ENCODE results near the gene CLPTM1L.
"Not testable (repeated sequence)": the region's sequence is repeated elsewhere in the genome, so short reads cannot be mapped to it uniquely, and the experiment has no call there.

The CLPTM1L gene

GRCh38 chr5:1338506-1339070 lies 6.3 kb downstream of the CLPTM1L start:
- no peak for DNase-seq

- DNase-seq: no peak
Observed at GRCh38 chr5:1338196-1338490, 6.8 kb downstream of the CLPTM1L start.

- no peak for DNase-seq
Observed at GRCh38 chr5:1337489-1338195, 7.3 kb downstream of the CLPTM1L start.

DNA sequence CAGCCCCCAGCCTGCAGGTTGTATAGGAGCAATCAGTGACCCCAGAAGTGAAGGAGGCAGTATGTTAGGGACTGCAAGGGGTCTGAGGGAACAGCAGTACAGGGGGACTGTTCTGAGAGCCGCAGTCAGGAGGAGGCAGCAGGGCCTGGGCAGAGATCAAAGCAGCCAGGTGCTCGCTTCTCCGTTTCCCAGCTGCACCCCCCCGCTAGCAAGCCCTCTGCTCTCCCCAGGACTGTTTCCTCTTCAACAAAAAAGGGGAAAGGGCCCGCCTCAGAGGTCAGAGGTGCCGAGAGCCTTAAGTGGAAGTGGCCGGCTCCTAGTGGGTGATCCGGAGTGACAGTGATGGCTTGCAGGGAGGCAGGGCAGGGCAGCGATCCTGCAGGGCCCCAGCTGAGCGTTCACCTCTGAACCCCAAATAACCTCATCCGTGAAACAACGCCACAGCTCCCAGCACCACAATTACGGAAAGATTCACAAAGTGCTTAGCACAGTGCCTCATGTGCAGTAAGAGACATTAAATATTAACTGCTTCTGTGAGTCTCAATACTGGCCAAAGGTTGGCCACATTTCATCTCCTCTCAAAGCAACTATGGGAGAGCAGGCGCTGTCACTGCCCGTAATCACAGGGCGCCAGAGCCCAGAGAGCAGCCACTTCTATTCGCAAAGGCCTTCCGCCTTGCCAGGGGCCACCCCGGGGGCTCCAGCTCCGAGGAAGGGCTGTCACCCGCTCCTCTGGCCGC lies 8.0 kb downstream of the CLPTM1L start:
- DNase-seq: no peak

DNA sequence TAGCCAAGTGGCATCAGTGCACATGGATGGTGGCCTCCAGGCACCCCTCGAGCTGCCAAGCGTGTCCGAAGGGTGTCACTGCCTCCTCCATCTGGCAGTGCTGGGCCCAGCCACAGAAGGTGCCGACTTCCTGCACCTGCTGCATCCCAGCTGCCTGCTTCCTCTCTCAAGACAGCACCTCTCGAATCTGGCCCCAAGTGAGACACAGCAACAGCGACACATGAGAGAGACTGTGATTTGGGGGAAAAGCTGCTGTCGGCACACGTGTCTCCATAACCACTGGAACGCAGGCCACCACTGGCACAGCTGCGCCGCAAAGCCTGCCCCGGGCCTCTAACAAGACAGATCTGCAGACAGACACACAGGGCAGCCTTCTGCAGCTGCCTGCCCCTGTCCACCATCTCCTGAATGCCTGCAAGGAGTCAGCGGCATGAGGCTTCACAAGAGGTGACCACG lies 8.8 kb downstream of the CLPTM1L start:
- DNase-seq: no peak

DNA sequence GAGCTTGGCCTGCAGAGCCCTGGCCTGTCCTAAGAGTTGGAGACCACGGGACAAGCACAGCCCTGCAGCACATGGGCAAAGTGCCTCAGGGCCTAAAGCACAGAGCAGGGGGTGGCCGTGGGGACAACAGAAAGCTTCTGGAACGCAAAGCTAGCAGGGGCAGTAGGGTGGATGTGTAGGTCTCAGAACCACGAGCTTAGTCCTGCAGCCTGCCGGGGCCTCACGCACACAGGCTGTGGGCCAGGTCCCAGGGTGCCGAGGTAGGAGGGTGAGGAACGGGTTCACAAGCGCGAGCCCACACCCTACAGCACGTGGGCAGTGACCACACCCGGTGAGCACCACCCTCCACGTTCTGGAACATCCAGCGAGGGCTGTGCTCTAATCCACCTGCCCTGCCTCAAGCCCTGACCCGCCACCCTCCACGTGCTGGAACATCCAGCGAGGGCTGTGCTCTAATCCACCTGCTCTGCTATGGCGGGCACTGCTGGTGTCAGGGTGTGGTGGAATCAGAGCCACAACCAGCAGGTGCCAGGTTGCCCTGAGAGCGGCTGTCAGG lies 9.3 kb downstream of the CLPTM1L start:
- DNase-seq: no peak

DNA sequence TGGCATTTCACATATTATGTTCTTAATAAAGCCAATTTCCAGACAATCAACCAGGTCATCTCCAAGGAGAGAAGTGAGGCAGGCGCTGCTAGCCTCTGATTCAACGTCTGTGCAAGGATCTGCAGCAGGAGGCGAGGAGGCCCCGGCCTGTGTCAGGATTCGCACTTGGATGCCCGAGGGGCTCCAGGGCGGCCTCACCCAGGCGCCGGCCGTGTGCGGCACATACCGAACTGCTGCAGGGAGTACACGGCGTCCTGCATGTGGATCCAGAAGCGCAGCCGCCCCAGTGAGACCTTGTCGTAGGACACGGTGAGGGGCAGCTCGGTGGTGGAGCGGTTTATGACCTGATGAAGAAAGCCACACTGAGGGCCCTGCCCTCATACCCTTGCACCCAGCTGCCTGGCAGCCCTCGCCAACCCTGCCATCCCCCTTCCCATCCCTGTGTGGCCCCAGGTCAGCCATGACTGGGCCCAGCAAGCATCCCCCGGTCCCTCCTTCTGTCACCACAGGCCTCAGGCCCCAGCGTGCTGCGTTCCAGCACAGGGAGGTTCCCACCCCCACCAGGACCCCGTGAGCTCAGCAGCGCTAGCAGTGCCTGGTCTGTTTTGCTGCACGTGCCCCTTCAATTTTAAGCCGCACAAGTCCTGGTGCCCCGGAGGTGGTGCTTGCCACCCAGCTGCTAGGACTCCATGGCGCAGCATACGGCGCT lies 9.9 kb downstream of the CLPTM1L start:
- no peak for DNase-seq

- DNase-seq: no peak
Observed at GRCh38 chr5:1333986-1334385, 10.9 kb downstream of the CLPTM1L start.

DNA sequence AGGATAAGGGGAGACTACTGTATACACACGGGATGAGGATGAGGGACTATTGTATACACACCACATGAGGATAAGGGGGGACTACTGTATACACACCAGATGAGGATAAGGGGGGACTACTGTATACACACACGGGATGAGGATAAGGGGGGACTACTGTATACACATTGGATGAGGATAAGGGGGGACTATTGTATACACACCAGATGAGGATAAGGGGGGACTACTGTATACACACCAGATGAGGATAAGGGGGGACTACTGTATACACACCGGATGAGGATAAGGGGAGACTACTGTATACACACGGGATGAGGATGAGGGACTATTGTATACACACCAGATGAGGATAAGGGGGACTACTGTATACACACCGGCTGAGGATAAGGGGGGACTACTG lies 11.6 kb downstream of the CLPTM1L start:
- not testable (repeated sequence) for DNase-seq

DNA sequence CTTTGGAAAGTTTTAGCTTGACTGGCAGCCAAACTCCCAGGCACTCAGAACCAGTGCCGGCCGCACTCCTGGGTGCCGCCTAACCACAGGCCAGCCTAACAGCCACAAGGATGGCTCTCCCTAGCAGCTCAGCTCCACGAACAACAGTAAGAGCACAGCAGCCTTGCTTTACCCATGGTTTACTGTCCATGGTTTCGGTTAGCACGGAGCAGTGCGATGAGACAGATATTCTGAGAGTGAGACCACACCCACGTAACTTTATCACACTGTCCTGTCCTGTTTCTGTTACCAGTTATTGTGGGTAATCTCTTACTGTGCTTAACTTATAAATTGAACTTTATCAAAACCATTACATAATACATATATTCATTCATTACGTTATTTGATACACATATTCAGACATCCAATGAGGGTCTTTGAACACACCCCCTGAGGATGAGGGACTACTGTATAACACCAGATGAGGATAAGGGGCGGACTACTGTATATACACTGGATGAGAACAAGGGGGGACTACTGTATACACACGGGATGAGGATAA lies 12.4 kb downstream of the CLPTM1L start:
- DNase-seq: no peak

- no peak for DNase-seq
Observed at GRCh38 chr5:1331861-1332405, 13.0 kb downstream of the CLPTM1L start.

DNA sequence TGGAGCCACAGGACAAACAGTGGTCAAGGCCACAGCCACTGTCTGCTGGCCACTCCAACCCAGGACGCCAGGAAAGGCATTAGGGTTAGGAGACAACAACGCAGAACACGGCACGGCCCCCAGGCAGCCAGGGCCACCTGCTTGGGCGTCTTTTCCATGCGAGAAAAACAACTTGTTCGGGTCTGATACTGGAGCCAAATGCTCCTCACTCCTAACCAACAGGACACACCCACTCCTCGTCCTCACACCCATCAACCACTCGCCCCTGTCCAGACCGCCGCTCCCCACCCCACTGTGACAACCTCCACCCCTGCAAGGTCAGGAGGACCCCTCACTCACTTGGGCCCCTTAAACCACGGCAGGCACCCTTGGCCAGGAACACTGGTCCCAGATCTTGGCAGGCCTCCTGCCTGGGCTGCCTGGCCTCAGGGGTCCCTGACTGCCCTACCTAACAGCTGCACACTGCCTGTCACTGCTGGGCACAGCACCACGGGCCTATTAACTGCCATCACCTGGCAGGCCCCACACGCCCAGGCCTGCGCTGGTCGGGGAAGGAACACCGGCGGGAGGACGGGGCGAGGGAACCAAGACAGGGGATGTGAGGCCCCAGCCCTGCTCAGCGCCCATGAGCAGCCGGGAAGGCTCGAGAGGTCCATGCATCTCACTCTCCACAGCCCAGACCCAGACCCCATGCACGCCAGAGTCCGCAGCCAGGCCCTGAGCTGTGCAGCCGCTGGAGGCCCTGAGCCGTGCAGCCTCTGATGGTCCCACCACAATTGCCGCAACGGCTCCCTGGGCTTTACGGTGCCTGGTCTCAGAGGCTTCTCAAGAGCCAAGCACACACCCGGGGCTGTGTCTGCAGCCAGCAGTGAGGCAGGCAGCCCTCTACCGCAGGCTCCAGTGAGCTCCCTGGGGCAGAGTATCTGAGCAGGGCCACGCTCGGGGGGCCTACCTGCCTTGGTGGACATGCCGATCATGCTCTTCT lies 13.8 kb downstream of the CLPTM1L start:
- no peak for DNase-seq

GRCh38 chr5:1330146-1330846 lies 14.6 kb downstream of the CLPTM1L start:
- no peak for DNase-seq

DNA sequence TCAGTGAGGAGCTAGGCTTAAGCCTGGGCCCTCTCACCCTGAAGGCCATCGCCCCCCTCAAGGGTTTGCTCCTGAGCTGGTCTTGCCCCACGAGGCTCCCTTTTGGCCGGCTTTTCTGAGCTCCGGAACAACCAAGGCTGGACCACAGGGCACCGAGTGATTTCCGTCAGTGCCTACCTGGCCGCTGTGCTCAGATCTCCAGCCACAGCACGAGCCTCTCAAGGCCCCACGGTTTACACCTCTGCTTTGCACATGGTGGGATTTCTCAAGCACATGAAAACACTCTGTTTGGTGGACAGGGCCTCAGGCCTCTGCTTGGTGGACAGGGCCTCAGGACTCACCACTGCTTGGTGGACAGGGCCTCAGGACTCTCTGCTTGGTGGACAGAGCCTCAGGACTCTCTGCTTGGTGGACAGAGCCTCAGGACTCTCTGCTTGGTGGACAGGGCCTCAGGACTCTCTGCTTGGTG lies 15.8 kb downstream of the CLPTM1L start:
- no peak for DNase-seq

DNA sequence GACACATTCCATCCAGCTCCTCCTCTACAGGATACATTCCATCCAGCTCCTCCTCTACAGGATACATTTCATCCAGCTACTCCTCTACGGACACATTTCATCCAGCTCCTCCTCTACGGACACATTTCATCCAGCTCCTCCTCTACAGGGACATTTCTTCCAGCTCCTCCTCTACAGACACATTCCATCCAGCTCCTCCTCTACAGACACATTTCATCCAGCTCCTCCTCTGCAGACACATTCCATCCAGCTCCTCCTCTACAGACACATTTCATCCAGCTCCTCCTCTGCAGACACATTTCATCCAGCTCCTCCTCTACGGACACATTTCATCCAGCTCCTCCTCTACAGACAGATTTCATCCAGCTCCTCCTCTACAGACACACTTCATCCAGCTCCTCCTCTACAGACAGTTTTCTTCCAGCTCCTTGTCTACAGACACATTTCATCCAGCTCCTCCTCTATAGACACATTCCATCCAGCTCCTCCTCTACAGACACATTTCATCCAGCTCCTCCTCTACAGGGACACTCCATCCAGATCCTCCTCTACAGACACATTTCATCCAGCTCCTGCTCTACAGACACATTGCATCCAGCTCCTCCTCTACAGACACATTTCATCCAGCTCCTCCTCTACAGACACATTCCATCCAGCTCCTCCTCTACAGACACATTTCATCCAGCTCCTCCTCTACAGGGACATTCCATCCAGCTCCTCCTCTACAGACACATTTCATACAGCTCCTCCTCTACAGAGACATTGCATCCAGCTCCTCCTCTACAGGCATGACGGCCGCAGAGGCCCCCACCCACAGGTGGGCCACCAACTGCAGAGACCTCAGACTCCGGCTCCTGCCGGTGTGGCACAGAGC lies 16.4 kb downstream of the CLPTM1L start:
- not testable (repeated sequence) for DNase-seq

DNA sequence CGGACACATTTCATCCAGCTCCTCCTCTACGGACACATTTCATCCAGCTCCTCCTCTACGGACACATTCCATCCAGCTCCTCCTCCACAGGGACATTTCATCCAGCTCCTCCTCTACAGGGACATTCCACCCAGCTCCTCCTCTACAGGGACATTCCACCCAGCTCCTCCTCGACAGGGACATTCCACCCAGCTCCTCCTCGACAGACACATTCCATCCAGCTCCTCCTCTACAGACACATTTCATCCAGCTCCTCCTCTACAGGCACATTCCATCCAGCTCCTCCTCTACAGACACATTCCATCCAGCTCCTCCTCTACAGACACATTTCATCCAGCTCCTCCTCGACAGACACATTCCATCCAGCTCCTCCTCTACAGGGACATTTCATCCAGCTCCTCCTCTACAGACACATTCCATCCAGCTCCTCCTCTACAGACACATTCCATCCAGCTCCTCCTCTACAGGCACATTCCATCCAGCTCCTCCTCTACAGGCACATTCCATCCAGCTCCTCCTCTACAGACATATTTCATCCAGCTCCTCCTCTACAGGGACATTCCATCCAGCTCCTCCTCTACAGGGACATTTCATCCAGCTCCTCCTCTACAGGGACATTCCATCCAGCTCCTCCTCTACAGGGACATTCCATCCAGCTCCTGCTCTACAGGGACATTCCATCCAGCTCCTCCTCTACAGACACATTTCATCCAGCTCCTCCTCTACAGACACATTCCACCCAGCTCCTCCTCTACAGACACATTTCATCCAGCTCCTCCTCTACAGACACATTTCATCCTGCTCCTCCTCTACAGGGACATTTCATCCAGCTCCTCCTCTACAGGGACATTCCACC lies 17.8 kb downstream of the CLPTM1L start:
- not testable (repeated sequence) for DNase-seq

DNA sequence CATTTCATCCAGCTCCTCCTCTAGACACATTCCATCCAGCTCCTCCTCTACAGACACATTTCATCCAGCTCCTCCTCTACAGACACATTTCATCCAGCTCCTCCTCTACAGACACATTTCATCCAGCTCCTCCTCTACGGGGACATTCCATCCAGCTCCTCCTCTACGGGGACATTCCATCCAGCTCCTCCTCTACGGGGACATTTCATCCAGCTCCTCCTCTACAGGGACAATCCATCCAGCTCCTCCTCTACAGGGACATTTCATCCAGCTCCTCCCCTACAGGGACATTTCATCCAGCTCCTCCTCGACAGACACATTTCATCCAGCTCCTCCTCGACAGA lies 18.4 kb downstream of the CLPTM1L start:
- not testable (repeated sequence) for DNase-seq

DNA sequence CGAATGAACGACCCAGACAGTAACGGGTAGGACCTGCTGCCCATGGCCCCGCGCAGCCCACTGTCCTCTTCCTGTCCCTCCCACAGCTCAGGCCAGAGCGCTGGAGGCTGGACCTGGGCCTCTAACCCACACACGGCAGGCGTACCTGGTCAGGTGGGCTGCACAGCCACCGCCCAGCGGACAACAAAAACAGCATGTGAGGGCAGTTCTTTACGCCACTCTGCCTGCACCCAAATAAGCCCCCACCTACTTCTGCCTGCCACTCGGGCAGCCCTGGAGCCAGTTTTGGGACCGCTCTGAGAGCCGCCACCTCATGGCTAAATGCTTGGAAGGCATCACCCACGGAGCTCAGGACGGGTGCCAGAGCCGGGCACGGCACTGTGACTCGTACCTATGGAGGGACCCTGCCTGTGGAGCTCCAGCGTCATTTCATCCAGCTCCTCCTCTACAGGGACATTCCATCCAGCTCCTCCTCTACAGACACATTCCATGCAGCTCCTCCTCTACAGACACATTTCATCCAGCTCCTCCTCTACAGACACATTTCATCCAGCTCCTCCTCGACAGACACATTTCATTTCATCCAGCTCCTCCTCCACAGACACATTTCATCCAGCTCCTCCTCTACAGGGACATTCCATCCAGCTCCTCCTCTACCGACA lies 18.9 kb downstream of the CLPTM1L start:
- DNase-seq: no peak

Measured in NCI-H187 treated with DMSO at 0.1 percent for 48 hours (cell line).